ENCODE data around the gene MFAP2.

Gene MFAP2

DNA sequence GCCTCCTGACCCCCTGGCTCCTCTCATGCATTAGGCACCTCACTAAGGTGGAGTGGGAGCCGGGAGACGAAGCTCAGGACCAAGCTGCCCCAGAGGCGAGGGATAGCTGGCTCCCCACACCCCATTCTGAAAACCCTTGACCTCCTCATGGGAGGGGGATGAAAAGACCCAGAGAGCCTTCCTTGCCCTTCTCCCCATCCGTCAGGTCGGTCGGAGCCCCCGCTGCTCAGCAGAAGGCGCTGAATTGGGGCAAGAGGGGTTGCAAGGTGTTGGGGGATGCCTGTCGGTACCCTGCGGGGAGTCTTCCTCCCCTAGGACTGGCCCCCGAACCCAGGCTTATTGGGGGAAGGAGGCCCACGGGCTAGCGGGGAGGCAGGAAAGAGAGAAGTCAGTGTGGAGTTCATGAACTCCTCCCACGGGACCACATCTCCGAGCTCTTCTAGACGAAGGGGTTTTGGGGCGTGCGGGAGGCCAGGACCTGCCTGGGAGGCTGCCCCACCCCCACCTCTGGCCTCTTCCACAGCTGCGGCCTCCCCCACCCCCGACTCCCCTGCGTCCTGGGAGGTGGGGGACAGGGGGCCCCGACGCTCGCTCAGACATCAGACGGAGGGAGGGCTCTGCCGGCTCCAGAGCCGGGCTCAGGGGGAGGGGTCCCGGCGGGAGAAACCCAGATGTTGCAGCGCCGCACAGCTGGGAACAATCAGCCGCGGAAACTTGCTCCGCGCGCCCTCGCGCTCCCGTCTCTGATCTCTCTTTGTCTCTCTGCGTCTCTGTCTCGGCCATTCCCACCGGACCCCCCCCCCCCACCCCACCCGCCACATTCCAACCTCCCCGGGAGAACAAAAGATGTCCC, 719 bp downstream of the MFAP2 start:
- no peak overlapping the region for H3K27ac Mint-ChIP-seq
- no peaks in the 10 kb centered on the region for H3K9me3 Mint-ChIP-seq
- no peak for DNase-seq (ENCODE audit: low spot score in 2 of 2)
- ATAC-seq (ENCODE audit: low read depth) = no peak
- no peaks in the 10 kb centered on the region for H3K36me3 Mint-ChIP-seq
- H3K4me3 Mint-ChIP-seq = peak overlapping the region; percentile 75
- peaks cover 17% of the 10 kb centered on the region for H3K27me3 Mint-ChIP-seq
- H3K4me1 Mint-ChIP-seq = peaks cover 8% of the 10 kb centered on the region

DNA sequence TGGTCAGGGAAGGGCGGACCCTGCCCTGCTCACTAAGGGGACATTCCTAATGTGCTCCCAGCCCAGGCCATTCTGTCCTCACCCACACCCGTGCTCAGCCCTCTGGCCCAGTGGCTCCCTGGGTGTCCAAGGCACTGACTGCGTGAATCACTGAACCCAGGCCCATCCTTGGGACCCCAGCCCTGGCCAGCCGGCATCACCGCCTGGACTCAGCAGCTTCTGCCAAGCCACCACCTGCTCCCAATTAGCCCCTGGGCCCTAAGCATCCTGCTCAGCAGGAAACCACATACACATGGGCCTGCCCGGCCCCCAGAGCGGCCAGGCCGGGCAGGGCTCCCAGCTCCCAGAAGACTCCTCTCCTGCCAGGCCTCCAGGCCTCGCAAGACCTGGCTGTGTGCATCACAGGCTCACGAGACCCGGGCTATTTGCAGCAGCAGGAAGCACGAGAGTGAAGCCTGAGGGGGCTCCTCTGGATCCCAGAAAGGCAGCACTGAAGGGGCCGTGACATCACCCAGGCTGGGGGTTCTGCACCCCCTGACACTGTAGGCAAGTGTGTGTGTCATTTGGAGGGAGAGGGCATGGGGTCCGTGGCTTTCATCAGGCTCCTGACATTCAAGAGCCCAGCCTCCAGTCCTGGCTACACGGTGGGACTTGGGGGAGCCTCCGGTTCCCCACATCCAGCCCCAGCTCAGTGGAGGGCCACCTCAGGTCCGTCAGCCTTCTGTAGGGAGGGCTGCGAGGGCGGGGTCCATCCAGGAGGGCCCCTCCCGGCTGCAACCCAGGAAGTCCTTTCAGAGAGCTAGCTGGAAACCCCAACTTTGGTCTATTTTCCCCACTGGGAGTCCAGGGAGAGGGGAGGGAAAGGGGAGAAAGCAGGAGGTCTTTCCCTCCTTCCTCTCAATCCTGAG, 1.6 kb downstream of the MFAP2 start:
- ATAC-seq (ENCODE audit: low read depth) (no peak), DNase-seq (ENCODE audit: low spot score in 2 of 2) (no peak)
- Mint-ChIP-seq H3K27me3 (peaks cover 17% of the 10 kb centered on the region), H3K4me3 (no peak overlapping the region), H3K36me3 (no peaks in the 10 kb centered on the region), H3K9me3 (no peaks in the 10 kb centered on the region), H3K4me1 (peaks cover 8% of the 10 kb centered on the region), H3K27ac (no peak overlapping the region)

DNA sequence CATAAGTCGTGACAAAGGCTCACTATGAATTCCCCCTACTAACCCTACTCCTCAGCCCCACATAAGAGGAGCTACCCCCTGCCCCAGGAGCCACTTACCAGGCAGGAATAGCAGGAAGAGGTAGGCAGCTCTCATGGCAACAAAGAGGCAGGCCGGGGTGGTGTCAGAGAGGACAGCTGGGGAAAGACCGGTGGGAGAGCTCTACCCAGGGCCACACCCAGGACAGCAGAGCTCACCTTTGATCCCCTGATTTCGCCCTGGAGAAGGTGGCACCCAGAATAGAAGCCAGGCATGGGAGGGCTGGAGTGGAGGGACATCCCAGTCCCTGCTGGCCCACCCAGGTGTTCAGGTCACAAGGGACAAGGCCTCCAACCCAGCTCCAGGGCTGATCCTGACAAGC, 2.3 kb downstream of the MFAP2 start:
- DNase-seq (ENCODE audit: low spot score in 2 of 2) = no peak
- Mint-ChIP-seq H3K27me3 (peaks cover 14% of the 10 kb centered on the region), H3K27ac (no peak overlapping the region), H3K4me1 (peaks cover 8% of the 10 kb centered on the region), H3K4me3 (no peak overlapping the region), H3K9me3 (no peaks in the 10 kb centered on the region), H3K36me3 (no peaks in the 10 kb centered on the region)
- ATAC-seq (ENCODE audit: low read depth) = no peak

DNA sequence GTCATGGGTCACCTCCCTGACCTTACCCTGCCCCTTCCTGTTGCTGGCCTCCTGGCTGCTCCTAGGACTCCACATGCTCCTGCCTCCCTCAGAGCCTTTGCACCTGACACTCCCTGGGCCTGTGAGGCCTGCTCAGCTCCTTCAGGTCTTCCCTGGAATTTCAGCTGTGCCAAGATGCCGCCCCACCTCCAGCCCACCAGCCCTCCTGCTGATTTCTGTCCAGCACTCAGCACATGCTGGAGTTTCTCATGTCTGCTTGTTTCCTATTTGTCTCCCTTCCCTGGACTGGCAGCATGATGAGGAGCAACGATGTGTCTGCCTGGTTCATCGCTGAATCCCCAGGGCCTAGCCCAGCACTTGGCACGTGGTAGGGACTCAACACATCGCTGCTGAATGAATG, 3.0 kb downstream of the MFAP2 start:
- no peak overlapping the region for H3K27ac Mint-ChIP-seq
- no peak overlapping the region for H3K4me3 Mint-ChIP-seq
- H3K36me3 Mint-ChIP-seq = no peaks in the 10 kb centered on the region
- H3K4me1 Mint-ChIP-seq = peaks cover 8% of the 10 kb centered on the region
- H3K9me3 Mint-ChIP-seq = no peaks in the 10 kb centered on the region
- DNase-seq (ENCODE audit: low spot score in 2 of 2) = no peak
- peaks cover 13% of the 10 kb centered on the region for H3K27me3 Mint-ChIP-seq
- ATAC-seq (ENCODE audit: low read depth) = no peak

DNA sequence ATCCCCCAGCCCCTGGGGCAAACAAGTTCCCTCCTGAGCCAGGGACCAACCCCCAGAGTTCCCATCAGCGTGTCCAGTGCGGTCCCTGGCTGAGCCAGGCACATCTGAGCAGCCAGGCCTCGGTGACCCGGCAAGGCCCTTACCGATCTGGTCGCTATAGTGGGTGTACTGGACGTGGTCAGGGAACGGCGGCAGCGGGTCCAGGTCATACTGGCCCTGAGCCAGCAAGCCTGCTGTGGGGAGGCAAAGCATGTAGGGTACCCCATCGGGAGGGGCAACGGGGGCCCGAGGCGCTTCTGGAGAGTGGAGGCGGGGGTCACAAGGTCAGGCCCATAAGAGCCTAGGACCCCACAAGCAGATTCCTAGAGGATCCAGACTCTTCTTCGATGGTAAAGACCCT, 3.5 kb downstream of the MFAP2 start:
- H3K27ac Mint-ChIP-seq = no peak overlapping the region
- H3K27me3 Mint-ChIP-seq = peaks cover 13% of the 10 kb centered on the region
- no peak for DNase-seq (ENCODE audit: low spot score in 2 of 2)
- H3K4me3 Mint-ChIP-seq = no peak overlapping the region
- H3K4me1 Mint-ChIP-seq = peaks cover 8% of the 10 kb centered on the region
- no peaks in the 10 kb centered on the region for H3K36me3 Mint-ChIP-seq
- no peak for ATAC-seq (ENCODE audit: low read depth)
- H3K9me3 Mint-ChIP-seq = no peaks in the 10 kb centered on the region

DNA sequence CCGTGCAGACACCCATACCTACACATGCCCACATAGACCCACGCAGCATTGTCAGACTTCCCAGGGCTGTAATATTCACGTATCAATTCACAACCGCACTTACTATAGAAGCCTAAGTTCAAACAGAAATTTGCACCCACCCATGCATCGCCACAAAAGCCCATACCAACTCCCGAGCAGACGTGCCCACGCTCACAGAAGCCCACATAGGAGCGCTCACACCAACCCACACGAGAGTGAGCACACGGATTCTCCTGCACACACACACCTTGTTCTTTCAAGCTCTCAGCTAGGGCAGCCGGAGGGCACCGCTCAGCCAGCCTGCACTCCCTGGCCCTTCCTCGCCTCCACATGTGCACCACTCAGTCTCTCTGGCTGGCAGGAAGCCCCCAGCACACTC, 4.6 kb downstream of the MFAP2 start:
- H3K27ac Mint-ChIP-seq = peak overlapping the region; percentile 54
- ATAC-seq (ENCODE audit: low read depth) = no peak
- H3K9me3 Mint-ChIP-seq = no peaks in the 10 kb centered on the region
- H3K27me3 Mint-ChIP-seq = peaks cover 6% of the 10 kb centered on the region
- H3K36me3 Mint-ChIP-seq = no peaks in the 10 kb centered on the region
- H3K4me1 Mint-ChIP-seq = peaks cover 2% of the 10 kb centered on the region
- no peak for DNase-seq (ENCODE audit: low spot score in 2 of 2)
- H3K4me3 Mint-ChIP-seq = no peak overlapping the region

DNA sequence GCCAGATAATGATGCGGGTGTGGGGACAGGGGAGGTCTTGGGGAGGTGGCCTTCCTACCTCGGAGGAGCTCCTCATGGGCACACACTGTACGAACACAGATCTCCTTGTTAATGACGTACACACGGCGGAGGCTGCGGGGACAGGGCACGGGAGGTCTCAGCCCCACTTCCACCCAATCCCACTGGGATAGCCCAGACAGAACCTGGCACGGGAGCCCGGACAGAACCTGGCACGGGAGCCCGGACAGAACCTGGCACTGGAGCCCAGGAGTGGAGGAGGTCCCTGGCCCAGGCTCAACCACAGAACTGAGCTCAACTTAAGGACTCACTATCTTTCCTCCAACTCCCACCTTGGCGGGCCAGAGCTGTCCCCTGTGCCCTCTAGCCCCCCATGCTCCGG, 5.2 kb downstream of the MFAP2 start:
- H3K4me3 Mint-ChIP-seq = no peak overlapping the region
- H3K27ac Mint-ChIP-seq = no peak overlapping the region
- no peak for DNase-seq (ENCODE audit: low spot score in 2 of 2)
- no peaks in the 10 kb centered on the region for H3K4me1 Mint-ChIP-seq
- no peak for ATAC-seq (ENCODE audit: low read depth)
- H3K36me3 Mint-ChIP-seq = no peaks in the 10 kb centered on the region
- no peaks in the 10 kb centered on the region for H3K9me3 Mint-ChIP-seq
- H3K27me3 Mint-ChIP-seq = peaks cover 3% of the 10 kb centered on the region

DNA sequence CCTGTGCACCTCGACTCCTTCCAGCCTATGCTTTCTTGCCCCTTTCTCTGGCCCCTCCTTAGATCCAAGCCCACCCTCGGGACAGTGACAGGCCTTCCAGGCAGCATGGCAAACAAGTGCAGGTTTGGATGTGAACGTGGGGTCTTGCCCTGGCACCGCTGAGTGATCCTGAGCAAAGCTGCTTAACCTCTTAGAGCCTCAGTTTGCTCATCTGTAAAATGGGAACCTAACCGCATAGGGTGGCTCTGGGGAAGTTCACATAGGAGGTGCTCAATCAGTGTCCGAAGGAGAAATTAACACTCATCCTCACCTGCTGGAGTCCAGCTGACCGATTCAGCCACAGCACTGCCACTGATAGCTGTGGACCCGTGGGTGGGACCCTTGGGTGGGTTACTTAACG, 7.2 kb downstream of the MFAP2 start:
- no peaks in the 10 kb centered on the region for H3K9me3 Mint-ChIP-seq
- ATAC-seq (ENCODE audit: low read depth) = no peak
- DNase-seq (ENCODE audit: low spot score in 2 of 2) = no peak
- no peak overlapping the region for H3K4me3 Mint-ChIP-seq
- no peak overlapping the region for H3K27ac Mint-ChIP-seq
- no peaks in the 10 kb centered on the region for H3K4me1 Mint-ChIP-seq
- peaks cover 7% of the 10 kb centered on the region for H3K36me3 Mint-ChIP-seq
- H3K27me3 Mint-ChIP-seq = no peaks in the 10 kb centered on the region

DNA sequence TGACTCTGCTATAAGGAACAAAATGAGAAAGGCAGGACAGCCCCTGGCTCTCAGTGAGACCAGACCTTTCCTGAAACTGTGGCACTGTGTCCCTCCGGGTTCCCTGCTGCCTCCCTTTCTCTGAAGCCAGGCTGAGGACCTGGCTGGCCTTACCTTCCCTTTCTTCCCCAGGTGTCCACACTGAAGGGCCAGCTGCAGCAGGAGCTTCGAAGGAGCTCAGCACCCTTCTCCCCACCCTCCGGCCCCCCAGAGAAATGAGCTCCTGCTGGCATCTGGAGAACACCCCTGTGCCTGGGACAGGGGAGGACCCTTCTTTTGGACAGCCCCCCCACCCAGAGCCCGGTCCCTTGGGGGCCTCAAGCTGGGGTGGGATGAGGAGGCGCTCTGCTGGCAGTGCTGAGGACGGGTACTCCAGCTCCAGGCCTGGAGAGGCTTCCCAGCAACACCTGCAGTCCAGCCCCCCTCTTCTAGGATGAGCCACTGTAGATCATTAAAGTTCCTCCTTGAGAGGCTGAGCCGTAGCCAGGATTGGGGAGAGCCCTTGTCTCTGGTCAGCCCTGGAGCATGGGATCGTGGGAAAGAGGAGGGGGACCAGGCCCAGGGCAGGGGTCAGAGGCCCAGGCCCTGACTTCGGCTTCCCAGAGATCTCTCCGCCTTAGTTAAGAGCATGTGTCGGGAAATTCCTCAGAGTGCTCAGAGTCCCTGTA, 8.1 kb downstream of the MFAP2 start:
- DNase-seq (ENCODE audit: low spot score in 2 of 2) = no peak

DNA sequence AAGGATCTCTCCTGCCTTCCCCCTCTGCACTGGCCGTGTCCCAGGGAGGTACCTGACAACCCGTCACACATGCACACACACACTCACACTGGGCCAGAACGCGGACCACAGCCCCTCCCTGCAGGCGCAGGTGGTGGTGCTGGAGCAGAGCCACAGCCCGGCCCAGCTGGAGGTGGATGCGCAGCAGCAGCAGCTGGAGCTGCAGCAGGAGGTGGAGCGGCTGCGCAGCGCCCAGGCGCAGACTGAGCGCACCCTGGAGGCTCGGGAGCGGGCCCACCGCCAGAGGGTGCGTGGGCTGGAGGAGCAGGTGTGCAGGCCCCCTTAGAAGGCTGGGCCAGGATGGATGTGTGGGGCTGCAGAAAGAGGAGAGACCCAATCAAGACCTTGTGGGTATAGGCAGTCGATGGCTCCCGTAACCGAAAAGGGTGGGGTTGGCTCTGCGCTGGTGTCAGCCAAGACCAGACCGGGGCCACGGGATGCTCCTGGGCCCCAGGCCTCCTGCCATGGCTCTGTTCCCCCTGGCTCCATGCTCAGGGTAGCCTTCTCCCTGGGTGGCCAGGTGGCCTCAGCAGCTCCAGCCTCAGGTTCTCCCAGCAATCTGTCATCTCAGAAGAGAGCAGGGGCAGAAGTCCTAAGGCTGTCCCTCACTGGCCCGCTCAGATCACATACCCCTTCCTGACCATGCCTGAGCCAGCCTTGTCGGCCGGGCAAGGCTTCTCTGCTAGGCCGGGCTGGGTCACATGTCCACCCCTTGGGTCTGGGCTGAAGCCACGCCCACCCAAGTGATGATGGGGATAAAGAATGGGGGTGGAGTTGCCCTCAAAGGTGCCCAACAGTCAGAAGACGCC, 8.9 kb downstream of the MFAP2 start:
- ATAC-seq (ENCODE audit: low read depth) = no peak
- H3K36me3 Mint-ChIP-seq = peaks cover 8% of the 10 kb centered on the region
- no peak overlapping the region for H3K27ac Mint-ChIP-seq
- no peaks in the 10 kb centered on the region for H3K9me3 Mint-ChIP-seq
- H3K27me3 Mint-ChIP-seq = no peaks in the 10 kb centered on the region
- H3K4me1 Mint-ChIP-seq = no peaks in the 10 kb centered on the region
- DNase-seq (ENCODE audit: low spot score in 2 of 2) = no peak
- no peak overlapping the region for H3K4me3 Mint-ChIP-seq

More for the DNA sequence above, 8.1 kb downstream of the MFAP2 start:
- H3K27me3 Mint-ChIP-seq = no peaks in the 10 kb centered on the region
- peaks cover 7% of the 10 kb centered on the region for H3K36me3 Mint-ChIP-seq
- H3K27ac Mint-ChIP-seq = no peak overlapping the region
- no peak overlapping the region for H3K4me3 Mint-ChIP-seq
- H3K4me1 Mint-ChIP-seq = no peaks in the 10 kb centered on the region
- ATAC-seq (ENCODE audit: low read depth) = no peak
- H3K9me3 Mint-ChIP-seq = no peaks in the 10 kb centered on the region

DNA sequence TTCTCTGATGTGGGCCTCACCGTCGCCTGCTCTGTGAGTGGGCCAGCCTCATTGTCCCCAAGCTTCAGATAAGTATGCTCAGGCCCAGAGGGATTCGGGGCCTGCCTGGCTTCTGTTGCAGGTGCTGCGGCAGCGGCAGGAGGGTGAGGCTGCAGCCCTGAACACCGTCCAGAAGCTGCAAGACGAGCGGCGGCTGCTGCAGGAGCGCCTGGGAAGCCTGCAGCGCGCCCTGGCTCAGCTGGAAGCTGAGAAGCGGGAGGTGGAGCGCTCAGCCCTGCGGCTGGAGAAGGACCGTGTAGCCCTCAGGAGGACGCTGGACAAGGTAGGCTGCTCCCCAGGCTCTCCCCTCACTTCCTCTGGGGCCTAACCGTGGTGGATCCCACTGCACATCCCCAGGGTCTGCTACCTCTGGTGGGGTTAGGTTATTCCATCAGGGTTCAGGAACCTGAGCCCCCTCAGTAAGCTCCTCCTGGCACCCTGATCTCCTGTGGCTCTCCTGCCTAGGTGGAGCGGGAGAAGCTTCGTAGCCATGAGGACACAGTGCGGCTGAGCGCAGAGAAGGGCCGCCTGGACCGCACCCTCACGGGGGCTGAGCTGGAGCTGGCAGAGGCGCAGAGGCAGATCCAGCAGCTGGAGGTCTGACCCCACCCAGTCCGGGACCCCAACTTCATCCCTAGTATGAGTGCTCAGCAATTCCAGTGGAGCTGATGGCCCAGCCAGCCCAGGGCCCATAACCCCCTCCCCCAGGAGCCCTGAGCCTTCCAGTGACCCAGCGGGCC, 10.1 kb downstream of the MFAP2 start:
- ATAC-seq (ENCODE audit: low read depth) = no peak

DNA sequence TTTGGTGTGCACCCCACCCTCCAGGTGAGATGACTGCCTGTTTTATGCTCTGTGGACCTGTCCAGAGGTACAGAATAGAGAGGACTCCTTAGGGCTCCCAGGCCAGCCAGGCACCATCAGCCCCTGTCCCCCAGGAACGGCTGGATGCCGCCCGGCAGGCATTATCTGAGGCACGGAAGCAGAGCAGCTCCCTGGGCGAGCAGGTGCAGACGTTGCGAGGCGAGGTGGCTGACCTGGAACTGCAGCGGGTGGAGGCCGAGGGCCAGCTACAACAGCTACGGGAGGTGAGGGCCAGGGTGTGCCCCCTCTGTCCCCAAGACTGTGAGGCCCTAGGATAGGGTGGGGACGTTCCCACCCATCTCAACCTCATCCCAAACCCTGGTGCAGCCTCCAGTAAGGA, 10.8 kb downstream of the MFAP2 start:
- Mint-ChIP-seq H3K9me3 (no peaks in the 10 kb centered on the region), H3K27me3 (no peaks in the 10 kb centered on the region), H3K36me3 (peaks cover 22% of the 10 kb centered on the region), H3K4me1 (no peaks in the 10 kb centered on the region), H3K4me3 (no peak overlapping the region), H3K27ac (no peak overlapping the region)
- no peak for DNase-seq (ENCODE audit: low spot score in 2 of 2)
- ATAC-seq (ENCODE audit: low read depth) = no peak

More for the DNA sequence above, 10.1 kb downstream of the MFAP2 start:
- H3K27ac Mint-ChIP-seq = no peak overlapping the region
- H3K36me3 Mint-ChIP-seq = peaks cover 17% of the 10 kb centered on the region
- H3K27me3 Mint-ChIP-seq = no peaks in the 10 kb centered on the region
- no peaks in the 10 kb centered on the region for H3K4me1 Mint-ChIP-seq
- H3K4me3 Mint-ChIP-seq = no peak overlapping the region
- no peaks in the 10 kb centered on the region for H3K9me3 Mint-ChIP-seq
- no peak for DNase-seq (ENCODE audit: low spot score in 2 of 2)

Data from memory B cell (primary cell).